ENCODE results near the gene LONP2. TPM values are rescaled to one million over a fixed set of nuclear protein-coding genes. Genes with fewer than 3 reads are reported as not detected.

The LONP2 gene
- total and polyA plus RNA-seq, 9 of the 15 experiments (the other 6 are each of a cell fraction or from before 2014, with no cell fraction given) = 8.1 to 41.2 (median 25.6) TPM

DNA sequence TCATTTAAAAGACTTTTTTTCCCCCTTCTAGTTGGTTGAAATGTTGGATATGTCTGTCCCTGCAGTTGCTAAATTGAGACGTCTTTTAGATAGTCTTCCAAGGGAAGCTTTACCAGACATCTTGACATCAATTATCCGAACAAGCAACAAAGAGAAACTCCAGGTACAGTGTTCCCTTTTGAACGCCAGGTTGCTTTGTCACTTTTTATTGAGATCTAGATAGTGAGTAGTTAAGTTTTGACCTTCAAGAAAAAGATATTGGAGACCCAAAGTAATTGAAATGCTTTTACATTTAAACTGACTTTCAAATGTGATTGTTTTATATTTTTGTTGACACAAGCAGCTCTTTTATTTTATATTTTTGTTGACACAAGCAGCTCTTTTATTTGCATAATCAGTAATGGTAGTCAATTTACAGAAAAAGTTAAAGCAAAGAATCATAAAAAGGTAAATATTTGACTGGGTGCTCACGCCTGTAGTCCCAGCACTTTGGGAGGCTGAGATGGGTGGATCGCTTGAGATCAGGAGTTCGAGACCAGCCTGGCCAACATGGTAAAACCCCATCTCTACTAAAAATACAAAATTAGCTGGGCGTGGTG is 12.6 kb downstream of the LONP2 start (continued):
- TF ChIP-seq, protein P1, sequence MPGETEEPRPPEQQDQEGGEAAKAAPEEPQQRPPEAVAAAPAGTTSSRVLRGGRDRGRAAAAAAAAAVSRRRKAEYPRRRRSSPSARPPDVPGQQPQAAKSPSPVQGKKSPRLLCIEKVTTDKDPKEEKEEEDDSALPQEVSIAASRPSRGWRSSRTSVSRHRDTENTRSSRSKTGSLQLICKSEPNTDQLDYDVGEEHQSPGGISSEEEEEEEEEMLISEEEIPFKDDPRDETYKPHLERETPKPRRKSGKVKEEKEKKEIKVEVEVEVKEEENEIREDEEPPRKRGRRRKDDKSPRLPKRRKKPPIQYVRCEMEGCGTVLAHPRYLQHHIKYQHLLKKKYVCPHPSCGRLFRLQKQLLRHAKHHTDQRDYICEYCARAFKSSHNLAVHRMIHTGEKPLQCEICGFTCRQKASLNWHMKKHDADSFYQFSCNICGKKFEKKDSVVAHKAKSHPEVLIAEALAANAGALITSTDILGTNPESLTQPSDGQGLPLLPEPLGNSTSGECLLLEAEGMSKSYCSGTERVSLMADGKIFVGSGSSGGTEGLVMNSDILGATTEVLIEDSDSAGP (CRISPR knock-in tag; IDR thresholded peaks at IDR 0.05) = no peak

DNA sequence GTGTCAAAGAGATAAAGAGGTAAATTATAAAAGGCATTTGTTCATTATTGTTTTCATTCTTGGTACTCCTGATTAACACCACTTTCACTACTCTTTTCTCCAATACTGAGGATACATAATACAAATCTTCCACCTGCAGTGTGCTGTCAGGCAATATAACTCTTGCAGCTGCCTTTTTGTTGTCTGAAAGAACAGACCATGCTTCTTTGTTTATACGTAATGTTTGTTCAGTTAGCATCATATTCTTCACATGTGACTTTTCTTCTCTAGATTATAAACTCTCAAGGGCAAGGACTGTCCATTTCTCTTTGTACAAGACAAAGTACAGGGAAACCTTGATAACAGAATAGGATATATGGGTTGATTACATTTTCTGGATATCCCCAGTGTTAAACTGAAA is 17.5 kb downstream of the LONP2 start:
- Histone ChIP-seq H3K27ac (ENCODE audit: extremely low read depth, low read depth, low read length) (no peak overlapping the region), H3K4me3 (no peak overlapping the region), H3K9me3 (replicated peaks; ENCODE audit: control insufficient read depth, insufficient read depth, low read depth, low read length) (no peaks in the 10 kb centered on the region), H3K4me2 (ENCODE audit: insufficient read depth, low read length) (no peak overlapping the region), H3K9ac (ENCODE audit: insufficient read depth in 1 of 2, low read depth in 2 of 2, low read length in 2 of 2) (no peak overlapping the region), H3K4me1 (replicated peaks in 1 of 2; ENCODE audit: control insufficient read depth in 2 of 2, insufficient read depth in 2 of 2, low read length in 2 of 2) (no peaks in the 10 kb centered on the region), H3K36me3 (ENCODE audit: control insufficient read depth, insufficient read depth, low read length) (peaks cover 71% of the 10 kb centered on the region), H3K79me2 (ENCODE audit: control insufficient read depth, insufficient read depth, low read length) (no peaks in the 10 kb centered on the region), H3K9me1 (ENCODE audit: control insufficient read depth, insufficient read depth, low read length) (no peaks in the 10 kb centered on the region), H3K27me3 (ENCODE audit: control insufficient read depth in 2 of 2, insufficient read depth in 2 of 2, low read length in 2 of 2) (no peaks in the 10 kb centered on the region), H4K20me1 (replicated peaks; ENCODE audit: control insufficient read depth, insufficient read depth, low read length) (no peaks in the 10 kb centered on the region), H2AFZ (ENCODE audit: low read depth, low read length) (no peak overlapping the region)
- in situ Hi-C loops (cut with MboI) = no loop called here
- DNase-seq (ENCODE audit: extremely low read depth in 1 of 4, low spot score in 3 of 4) (no peak), ATAC-seq (no peak), FAIRE-seq (no peak)
- intact Hi-C loops (cut with micrococcal nuclease) = no loop called here
- ChIA-PET CTCF (ENCODE audit: low intra/inter-chr PET ratio) (no interaction called here), POLR2A (no interaction called here)
- 100% methylated on average over 1 of the region's 1 CpG for WGBS (ENCODE audit: insufficient coverage, low coverage, missing lambda C conversion rate)
- TF ChIP-seq TAL1 (IDR thresholded peaks at IDR 0.05) (no peak), SRSF9 (IDR thresholded peaks at IDR 0.05; ENCODE audit: borderline replicate concordance, low read depth, low read length) (no peak), PTRF (tag; IDR thresholded peaks at IDR 0.05) (no peak), ZC3H8 (IDR thresholded peaks at IDR 0.05) (no peak), BCOR (IDR thresholded peaks at IDR 0.05) (no peak), POLR3G (IDR thresholded peaks at IDR 0.05; ENCODE audit: extremely low read depth, insufficient read length, insufficient replicate concordance) (no peak), NR2C1 (IDR thresholded peaks at IDR 0.05) (no peak), NR2C1 (tag; IDR thresholded peaks at IDR 0.05) (no peak), EP400 (IDR thresholded peaks at IDR 0.05) (no peak), ZBTB1 (CRISPR knock-in tag; IDR thresholded peaks at IDR 0.05; ENCODE audit: borderline replicate concordance, low read depth) (no peak), SOX6 (IDR thresholded peaks at IDR 0.05) (no peak), ZC3H4 (CRISPR knock-in tag; IDR thresholded peaks at IDR 0.05; ENCODE audit: borderline replicate concordance) (no peak), ZBTB7A (IDR thresholded peaks at IDR 0.05; ENCODE audit: borderline replicate concordance, control insufficient read depth, low read depth, low read length) (no peak), ZNF133 (CRISPR knock-in tag; IDR thresholded peaks at IDR 0.05) (no peak), CHCHD3 (CRISPR knock-in tag; IDR thresholded peaks at IDR 0.05) (no peak), CHD4 (IDR thresholded peaks at IDR 0.05; ENCODE audit: insufficient read depth, insufficient replicate concordance, low read depth, low read length, poor library complexity, severe bottlenecking) (no peak), BCL6 (CRISPR knock-in tag; IDR thresholded peaks at IDR 0.05) (no peak)
- BruUV-seq (replicated peaks) = no TSS peak
